Measurements from ENCODE around the gene MAN1A1.
"Not testable (repeated sequence)": the region's sequence is repeated elsewhere in the genome, so short reads cannot be mapped to it uniquely, and the experiment has no call there.

Gene MAN1A1

DNA sequence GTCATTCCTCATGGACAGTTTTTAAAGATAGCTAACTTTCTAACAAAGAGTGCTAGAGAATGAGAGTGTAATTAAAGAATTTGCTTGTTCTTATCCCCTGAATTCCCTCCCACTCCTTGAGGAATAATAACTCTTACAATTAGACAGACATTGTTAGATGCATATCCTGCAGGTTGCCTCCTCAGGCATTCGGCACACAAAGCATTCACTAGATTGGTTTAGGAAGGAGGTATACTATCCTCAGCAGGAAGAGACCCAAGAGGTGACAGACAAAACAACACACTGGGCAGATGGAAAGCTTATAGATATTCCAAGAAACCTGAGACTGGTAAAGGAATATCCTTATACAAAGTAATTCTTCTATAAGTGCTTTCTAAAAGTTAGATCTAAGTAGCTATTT lies 162.0 kb downstream of the MAN1A1 start:
- no peak for DNase-seq

GRCh38 chr6:119186490-119186889 lies 163.1 kb downstream of the MAN1A1 start:
- DNase-seq, result no peak

DNA sequence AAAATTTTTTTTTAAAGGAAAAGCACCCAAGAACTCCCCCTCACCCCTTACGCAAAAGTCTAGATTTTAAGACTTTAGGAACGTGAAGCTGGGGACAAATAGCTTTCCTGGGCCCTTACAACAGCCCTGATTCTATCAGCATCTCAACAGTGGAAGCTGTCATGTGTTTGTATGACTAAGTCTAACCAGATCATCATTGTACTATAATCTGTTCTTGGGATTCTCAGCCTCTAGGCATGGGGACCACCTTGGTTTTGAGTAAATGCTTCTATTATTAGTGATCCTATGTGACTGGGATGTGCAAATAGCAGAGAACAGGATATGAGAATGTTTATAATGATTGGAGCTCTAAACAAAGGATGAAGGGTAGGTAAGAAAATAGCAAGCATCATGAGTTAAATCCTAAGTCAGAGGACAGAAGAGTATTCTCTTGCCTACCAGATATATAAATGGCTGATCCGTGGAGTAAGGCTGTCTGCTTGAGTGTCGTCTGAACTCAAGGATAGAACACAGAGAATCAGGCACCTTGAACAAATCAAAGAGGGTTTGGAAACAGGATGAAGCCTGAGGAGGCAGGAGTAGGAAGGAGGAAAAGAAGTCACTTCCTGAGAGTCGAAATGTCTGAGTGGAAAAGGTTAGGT lies 165.4 kb downstream of the MAN1A1 start:
- DNase-seq, result no peak

DNA sequence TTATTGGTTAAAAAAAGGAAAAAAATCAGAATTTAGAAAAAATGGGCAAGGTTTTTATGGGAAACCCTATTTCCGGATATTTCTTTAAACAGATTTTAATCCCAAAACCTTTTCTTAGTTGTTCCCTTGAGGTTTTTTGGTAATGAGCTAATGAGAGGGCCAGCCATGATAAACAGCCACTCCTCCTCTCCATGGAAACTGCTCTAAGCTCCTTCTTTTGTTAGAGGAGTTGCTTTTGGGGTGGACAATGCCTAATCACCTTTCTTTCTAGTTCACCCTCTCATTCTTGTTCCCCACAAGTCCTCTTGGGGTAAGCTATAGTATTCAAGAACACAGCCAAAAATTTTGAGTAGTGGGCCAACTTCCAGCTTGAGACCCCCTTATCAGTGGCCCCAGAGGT lies 166.1 kb downstream of the MAN1A1 start:
- DNase-seq, result no peak

DNA sequence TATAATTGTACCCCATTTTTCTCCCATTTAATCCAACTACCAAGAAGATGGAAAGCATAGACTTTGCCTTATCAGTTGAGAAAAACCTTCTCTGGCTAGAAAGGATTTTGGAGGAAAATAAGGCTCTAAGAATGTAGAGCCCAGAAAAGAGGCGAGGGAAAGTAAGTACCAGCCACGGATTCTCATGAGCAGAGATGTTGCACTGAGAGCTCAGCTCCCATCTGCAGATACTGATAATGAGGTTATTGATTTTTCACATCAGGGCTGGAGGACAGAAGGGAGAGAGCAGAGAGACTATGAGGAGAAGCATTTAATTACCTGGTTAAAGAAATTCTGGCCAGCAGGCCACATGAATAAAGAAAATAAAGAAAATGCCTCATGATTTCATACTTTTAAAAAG lies 166.7 kb downstream of the MAN1A1 start:
- DNase-seq, result no peak

DNA sequence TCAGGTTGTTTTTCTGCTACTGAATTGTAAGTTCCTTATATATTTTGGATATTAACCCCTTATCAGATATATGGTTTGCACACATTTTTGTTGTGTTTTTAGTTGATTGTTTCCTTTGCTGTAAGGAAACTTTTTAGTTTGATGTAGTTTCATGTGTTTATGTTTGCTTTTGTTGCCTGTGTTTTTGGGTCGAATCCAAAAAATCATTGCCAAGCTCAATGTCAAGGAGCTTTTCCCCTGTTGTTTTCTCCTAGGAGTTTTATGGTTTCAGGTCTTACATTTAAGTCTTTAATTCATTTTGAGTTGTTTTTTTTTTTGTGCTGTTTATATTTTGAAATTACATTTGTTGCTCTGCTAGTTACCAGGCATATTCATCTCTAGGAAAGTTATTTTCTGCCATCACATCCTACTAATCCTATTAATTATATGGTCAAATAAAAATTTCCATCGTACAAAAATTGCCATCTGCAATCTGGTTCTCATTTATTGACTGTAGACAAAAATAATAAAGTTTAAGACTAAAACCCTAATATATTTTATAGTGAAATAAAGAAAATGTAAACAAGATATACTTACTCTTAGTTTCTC lies 167.3 kb downstream of the MAN1A1 start:
- DNase-seq, result no peak

GRCh38 chr6:119181046-119181445 lies 168.5 kb downstream of the MAN1A1 start:
- no peak for DNase-seq

DNA sequence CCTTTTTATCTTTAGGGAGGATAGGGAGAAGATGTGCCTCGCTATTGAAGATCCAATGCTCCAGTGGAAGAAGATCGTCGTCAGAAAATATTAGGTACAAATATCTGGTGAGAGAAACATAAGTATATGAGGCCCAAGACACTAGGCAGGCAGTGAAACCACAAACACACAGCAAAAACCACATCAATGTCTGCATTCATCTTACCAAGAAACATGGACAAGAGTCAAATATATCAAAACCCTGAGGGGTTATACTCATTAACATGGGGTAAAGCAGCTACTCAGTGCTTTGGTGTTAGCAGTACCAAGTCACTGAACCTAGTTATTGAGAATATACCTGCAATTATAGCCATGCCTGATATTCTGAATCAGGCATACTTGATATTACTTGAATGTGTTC lies 169.7 kb downstream of the MAN1A1 start:
- peak; percentile 10 for DNase-seq

- DNase-seq, result no peak
These were observed 170.5 kb downstream of the MAN1A1 start for GRCh38 chr6:119179062-119179461.

- no peak for DNase-seq
These were observed 173.1 kb downstream of the MAN1A1 start for GRCh38 chr6:119176445-119176844.

DNA sequence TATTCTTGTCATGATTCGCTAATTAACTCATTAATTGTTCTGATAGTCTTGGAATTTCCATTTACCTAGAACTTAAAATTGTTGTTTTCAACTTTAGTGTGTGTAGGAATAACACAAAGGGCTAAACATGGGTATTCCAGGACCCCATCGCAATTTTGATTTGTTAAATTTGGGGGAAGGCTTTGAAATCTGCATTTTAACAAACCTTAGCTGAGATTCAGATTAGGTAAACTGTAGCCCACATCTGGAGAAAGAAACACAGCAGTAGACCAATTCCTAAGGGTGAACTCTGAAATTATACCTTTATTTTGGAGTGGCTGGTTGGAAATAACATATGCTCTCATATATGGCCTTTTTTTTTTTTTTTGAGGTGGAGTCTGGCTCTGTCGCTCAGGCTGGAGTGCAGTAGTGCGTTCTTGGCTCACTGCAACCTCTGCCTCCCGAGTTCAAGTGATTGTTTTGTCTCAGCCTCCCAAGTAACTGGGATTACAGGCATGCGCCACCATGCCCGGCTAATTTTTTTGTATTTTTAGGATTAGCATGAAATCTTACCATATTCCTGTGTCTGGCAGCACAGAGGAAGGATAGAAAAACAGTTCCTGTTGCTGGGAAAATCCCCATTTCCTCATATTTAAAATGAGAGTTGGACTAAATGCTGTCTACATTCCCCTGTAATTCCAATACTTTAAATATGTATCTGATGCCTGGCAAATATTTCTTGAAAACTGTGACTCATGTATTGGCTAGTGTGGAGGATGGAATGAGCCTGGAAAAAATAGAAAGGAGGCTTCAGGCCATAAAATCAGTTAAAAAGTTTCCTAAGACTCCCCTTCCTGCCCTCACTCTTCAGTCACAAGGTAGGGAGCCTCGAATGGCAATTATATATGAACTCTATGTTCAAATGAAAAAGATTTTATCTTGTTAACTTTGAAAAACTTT lies 174.4 kb downstream of the MAN1A1 start:
- no peak for DNase-seq

GRCh38 chr6:119174085-119174445 lies 175.5 kb downstream of the MAN1A1 start:
- no peak for DNase-seq

DNA sequence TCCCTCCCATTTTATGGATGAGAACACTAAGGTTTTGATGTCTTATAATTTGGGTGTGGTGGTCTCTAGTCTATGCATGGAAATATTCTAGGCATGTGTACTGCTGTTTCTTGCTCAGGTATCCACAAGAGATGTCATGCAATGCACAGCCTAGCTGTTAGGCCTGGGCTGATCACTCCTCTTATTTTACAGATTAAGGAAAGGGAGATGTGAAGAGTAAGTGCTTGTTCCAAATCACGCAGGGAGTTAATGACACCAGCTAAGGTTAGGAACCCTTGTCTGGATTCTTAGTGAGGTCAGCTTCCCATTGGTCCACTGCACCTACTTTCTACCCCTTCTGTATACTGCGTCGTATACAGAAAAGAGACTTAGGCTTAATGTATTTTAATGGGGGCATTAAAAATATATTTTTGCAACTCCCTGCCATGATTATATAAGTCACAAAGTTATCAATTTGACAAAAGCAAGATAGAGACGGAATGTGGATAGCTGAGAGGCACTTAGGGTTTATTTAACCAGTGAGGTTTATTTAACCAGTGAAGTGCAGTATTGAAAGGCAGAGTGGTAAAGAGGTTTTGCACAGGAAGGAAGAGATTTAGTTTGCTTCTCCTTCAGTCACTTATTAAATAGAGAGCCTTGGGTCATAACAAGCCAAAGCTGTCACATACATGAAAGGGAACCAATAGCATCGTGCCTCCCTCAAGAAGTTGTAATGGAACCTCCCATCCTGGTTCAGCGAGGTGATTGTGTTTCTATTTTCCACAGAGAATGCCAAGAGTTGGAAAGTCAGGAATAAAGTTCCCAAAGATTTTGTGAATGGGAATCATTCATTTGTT lies 176.1 kb downstream of the MAN1A1 start:
- DNase-seq, result no peak

- no peak for DNase-seq
These were observed 176.7 kb downstream of the MAN1A1 start for GRCh38 chr6:119172824-119173223.

DNA sequence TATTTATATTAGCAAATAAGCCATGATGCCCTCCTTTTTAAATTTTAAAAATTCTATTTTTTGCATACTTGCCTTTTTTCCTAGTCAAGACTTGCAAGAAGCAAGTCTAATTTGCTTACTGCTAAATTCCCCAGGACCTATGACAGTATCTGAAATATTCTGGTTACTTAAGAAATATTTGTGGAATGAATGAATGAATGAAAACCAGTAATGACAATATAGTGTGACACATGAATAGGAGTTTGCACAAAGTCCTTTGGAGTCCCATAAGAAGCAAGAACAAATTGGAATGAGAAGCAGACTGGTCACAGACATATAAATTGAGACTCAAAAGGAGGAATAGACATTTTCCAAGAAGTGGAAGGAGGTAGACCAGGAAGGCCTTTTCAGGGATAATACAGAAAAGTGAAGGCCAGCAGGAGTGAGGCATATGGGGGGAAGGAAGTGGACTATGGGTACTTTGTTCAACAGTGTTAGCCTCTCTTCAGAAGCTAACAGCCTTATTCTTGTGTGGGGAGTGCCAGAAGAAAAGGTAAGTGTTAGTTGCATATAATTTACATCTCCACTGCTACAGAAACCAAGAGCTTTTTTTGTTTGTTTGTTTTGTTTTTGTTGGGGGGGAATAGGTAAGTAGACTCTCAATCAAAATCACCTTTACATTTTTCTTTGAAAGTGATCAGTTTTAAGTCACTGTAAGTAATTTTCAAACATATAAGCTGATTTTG lies 177.5 kb downstream of the MAN1A1 start:
- DNase-seq, result no peak

GRCh38 chr6:119171088-119171841 lies 178.3 kb downstream of the MAN1A1 start:
- DNase-seq, result no peak

DNA sequence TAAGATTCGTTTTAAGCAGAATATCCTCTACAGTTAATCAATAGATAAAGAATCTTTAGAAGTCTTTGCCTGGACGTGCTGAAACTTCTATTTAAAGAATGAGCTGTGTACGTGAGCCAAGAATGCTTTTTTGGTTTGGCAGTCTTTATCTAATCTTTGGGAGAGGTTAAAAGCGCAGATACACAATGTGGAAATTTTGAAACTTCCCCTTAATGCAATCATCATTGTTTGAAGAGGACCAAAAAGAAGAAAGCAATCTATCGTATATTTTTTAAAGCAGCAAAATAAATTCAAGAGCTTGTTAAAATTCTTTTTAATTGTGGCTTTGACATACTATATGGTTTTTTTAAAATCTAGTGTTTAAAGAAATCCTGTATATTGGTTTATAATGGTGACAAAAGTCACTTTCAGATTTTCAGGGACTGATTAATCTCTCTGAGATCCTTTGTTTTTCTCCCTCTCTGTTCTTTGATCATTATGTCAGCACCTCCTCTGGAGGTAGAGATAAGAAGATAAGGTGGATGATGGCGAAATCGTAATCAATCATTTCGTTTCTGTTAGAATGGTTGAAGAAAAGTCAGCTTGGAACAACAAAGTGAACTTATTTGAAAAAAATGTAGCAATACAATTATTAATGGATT lies 179.0 kb downstream of the MAN1A1 start:
- DNase-seq, result no peak

- DNase-seq, result no peak
These were observed 179.5 kb downstream of the MAN1A1 start for GRCh38 chr6:119170103-119170446.

GRCh38 chr6:119169355-119169754 lies 180.2 kb downstream of the MAN1A1 start:
- not testable (repeated sequence) for DNase-seq

DNA sequence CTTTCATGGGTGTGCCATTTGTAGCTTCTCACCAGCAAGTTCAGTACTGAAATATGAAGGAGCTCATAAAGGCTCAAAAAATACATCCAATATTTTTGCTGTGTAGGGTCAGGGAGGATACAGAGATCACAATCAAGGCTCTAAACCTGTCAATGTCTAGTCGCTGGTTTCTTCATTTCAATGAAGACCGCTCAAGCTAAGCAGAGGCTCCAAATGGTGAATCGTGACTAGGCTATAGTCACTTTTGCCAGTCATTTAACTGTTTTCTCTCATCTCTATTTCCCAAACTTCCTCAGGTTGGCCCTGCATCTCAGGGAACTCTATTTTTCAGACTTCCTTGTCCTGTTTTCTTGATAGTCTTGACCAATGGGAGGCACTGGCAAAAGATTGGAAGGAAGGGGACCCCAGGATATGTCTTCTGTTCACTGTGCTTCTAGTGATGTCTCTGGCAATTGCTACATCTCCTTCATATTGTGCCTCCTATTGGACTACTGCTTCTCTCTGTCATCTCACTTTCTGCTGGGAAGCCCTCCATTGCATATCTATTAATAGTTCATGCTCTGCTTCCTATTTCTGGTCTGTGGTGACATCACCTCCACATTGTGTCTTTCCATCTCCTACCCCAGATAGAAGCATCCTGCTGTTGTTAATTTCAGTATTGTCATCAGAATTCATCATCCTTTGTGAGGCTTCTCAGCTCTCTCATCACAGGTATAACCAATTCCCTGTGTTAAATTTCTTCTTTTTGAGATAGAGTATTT lies 183.4 kb downstream of the MAN1A1 start:
- DNase-seq, result no peak

All from activated CD4-positive, alpha-beta T cell treated with anti-CD3 and anti-CD28 coated beads, Interleukin-10, Interleukin-2, amounts not matched to agents 100 ng/mL and 50 ng/mL, durations not matched to agents 16 hours and 8 hours (primary cell).